Esophagus (tissue), 2 donors: ENCODE measurements around the gene CENPM. TPM values are rescaled to one million over a fixed set of nuclear protein-coding genes. Genes with fewer than 3 reads are reported as not detected.
A peak's percentile ranks its signal among the peaks of the same experiment; 100 is the strongest.

Experiments
- H3K27ac ChIP-seq, 2 donors: one replicate each; pipeline ENCODE4 v1.5.1; 2013; ENCODE audit warnings: low read depth in 2 of 2, mild to moderate bottlenecking in 2 of 2, inconsistent platforms in 1 of 2, low read length in 1 of 2, moderate library complexity in 1 of 2
- H3K27me3 ChIP-seq, 2 donors: one replicate each; pipeline ENCODE4 v1.6.1; 2013; ENCODE audit warnings: low read length in 2 of 2, control low read depth in 1 of 2, mild to moderate bottlenecking in 1 of 2; ENCODE audit not compliant: insufficient read depth in 2 of 2, control insufficient read depth in 1 of 2
- H3K36me3 ChIP-seq, 2 donors: one replicate each; pipeline ENCODE4 v1.6.1; 2013; ENCODE audit warnings: low read length in 1 of 2; ENCODE audit not compliant: control insufficient read depth in 2 of 2, insufficient read depth in 2 of 2
- H3K4me1 ChIP-seq, 2 donors: one replicate each; pipeline ENCODE4 v1.6.1; 2013; ENCODE audit warnings: low read length in 1 of 2; ENCODE audit not compliant: control insufficient read depth in 2 of 2, insufficient read depth in 2 of 2
- H3K4me3 ChIP-seq, 2 donors: one replicate each; pipeline ENCODE4 v1.5.1; 2013; ENCODE audit warnings: low read length in 2 of 2, mild to moderate bottlenecking in 2 of 2, low read depth in 1 of 2, moderate library complexity in 1 of 2
- H3K9me3 ChIP-seq, 2 donors: one replicate each; pipeline ENCODE4 v1.6.1; 2013; ENCODE audit warnings: mild to moderate bottlenecking in 2 of 2, low read depth in 1 of 2, low read length in 1 of 2, moderate library complexity in 1 of 2; ENCODE audit not compliant: control insufficient read depth in 2 of 2, insufficient read depth in 1 of 2
- WGBS, 2 donors: extraction: QIAGEN DNeasy Blood & Tissue Kit; methylation state at CpG; one replicate each; pipeline ENCODE4 v1.1.7; 2013; 5-methylcytosine and 5-hydroxymethylcytosine counted together
- polyA plus RNA-seq, 2 donors: library from polyadenylated mRNA; stranded (reverse); fragments of 200-250 nt; gene quantifications; one replicate each; pipeline ENCODE4 v1.2.3, GENCODE V29; 2013
- donor health status: healthy with polysubstance abuse.
- donor health status: Bipolar disorder and iron deficiency.

Gene CENPM
- polyA plus RNA-seq, 2 donors: 16.5 to 18.8 TPM

DNA sequence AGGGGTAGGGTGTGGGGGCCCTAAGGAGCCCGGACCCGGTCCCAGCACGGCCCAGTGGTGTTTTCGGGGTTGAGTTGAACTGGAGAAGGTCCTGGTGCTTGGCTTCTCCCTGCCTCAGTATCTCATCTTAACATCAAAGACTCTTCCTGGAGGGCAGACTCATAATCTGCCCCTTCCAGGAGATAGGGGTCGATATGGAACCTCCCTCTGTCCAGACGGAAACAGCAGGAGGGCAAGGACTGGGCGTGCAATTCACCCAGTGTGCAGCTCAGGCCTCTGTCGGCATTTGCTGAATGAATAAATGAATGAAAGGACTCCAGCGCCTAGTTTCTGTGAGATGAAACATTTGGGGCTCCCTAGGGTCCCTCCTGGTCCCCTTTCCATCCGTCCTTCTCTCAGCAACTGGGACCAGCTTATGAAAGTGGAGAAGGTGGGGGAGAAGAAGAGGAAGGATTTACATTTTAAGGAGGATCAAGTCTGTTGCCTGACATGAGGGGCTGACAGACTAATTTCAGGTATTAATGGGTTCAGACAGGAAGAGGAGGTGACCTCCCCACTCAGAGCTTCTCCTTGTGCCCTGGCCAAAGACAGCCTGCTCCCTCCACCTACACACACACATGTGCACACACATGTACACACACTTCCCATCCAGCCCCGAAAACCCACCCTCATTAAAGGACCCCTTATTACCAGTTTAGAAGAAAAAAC lies 31.0 kb downstream of the CENPM start:
- Histone ChIP-seq H3K9me3 (no peaks in the 10 kb centered on the region), H3K27ac (no peak overlapping the region), H3K4me1 (peaks cover 5 to 11% of the 10 kb centered on the region in 2 donors), H3K27me3 (peaks cover 9 to 26% of the 10 kb centered on the region in 2 donors), H3K4me3 (no peak overlapping the region), H3K36me3 (no peaks in the 10 kb centered on the region)
- WGBS, 2 donors: 56 to 65% methylated on average over 11 of the region's 11 CpGs

DNA sequence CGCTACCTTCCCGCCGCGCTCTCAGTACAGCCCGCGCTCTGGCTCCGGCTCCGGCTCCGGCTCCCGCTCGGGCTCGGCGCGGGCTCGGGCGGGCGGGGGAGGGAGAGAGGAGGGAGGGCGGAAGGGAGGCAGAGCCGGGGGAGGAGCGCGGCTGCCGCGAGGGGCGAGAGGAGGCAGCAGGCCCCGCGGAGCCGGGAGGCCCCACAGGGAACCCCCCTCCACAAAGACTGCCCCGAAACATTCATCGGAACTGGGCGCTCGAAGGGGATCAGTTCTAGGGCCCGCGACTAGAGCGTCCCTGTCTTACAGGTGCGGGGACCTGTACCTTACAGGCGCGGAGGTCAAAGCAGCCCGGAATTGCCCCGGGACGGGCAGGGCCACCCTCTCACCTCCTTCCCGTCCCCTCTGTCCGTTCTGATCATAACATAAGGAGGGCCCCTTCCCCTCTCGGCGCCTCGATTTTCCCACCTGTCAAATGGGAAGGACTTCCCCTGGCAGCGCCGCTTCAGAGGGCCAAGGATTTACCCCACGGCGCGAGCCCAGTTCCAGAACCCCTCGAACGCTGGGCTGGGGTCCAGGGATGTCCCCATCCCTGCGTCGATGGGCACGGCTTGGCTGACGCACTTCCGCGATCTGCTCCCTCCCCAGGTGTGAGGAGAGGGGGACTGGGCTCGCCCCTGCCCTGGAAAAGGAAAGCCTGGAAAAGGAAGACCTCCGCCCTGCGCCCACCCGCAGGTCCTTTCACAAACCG lies 31.7 kb downstream of the CENPM start, which contains the start of gene SHISA8:
SHISA8 (minus strand) TSS at position 40 of the 751 bp plus-strand sequence. CDS start 407 bp downstream, outside the sequence.
- peaks cover 6 to 17% of the 10 kb centered on the region in 2 donors for H3K4me1 ChIP-seq
- H3K4me3 ChIP-seq: peak within 1 kb of the TSS; percentile 21 to 46
- H3K9me3 ChIP-seq: no peaks in the 10 kb centered on the region

DNA sequence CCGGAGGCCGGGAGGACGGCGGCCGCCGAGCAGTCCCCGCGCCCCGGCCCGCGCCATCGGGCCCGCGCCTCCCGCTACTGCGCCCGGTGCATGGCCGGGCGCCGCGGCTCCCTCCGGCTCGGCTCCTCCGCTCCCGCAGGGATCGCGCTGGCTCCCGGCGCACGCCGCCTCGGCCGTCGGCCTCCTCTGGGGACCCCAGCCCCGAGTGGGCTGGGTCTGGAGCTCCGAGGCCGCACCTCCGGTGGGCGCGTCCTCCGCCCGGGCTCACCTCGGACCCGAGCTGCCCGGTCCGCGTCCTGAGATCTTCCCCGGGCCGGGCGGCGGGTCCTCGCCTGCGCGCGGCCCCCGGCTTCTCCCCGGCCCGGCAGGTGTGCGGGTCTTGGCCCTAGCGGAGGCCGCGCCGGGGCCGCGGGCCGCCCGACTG lies 32.3 kb downstream of the CENPM start:
- 0 to 1% methylated on average over 45 to 67 of the region's 67 CpGs for WGBS, 2 donors
- H3K27me3 ChIP-seq: peaks cover 9 to 31% of the 10 kb centered on the region in 2 donors
- peak overlapping the region; percentile 14 to 46 for H3K4me3 ChIP-seq
- H3K36me3 ChIP-seq: no peaks in the 10 kb centered on the region
- peaks cover 7 to 16% of the 10 kb centered on the region in 2 donors for H3K4me1 ChIP-seq
- no peaks in the 10 kb centered on the region for H3K9me3 ChIP-seq
- no peak overlapping the region for H3K27ac ChIP-seq

More for the DNA sequence above, 31.7 kb downstream of the CENPM start, which contains the start of gene SHISA8:
- 10 to 12% methylated on average over 45 to 63 of the region's 63 CpGs for WGBS, 2 donors
- Histone ChIP-seq H3K27ac (no peak within 1 kb of the TSS), H3K36me3 (no peaks in the 10 kb centered on the region), H3K27me3 (peaks cover 9 to 26% of the 10 kb centered on the region in 2 donors)

DNA sequence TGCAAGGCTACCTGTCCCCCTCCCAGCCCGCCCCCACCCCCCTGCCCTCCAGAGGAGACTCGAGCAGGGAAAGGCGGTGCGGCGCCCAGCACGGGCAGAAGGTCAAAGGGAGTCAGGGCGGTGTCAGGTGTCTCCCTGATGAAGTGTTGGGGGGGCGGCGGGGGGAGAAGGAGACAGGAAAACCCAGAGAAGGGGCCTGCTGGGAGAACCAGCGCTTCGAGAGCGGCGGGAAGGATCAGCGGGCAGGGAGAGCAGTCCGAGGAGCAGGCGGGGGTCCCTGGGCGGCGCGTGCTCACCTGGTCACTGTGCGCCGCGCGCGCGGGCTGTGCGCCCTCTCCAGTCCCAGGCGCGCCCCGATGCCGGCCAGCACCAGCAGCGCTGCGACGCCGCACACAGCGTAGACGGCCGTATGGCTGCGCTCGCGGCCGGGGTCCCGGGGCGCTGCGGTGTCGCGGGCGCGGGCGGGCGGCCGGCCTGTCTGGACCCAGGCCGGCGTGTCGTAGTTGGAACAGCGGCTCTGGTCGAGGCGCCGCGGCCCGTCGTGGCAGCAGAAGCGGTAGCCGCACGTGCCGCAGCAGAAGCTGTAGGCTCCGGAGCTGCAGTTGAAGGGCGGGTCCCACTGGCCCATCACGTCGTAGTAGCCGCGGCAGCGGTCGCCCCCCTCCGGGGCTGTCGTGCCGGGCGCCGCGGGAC lies 33.0 kb downstream of the CENPM start:
- Histone ChIP-seq H3K27ac (no peak overlapping the region), H3K4me3 (peak overlapping the region in 1 of 2 donors; percentile 46), H3K4me1 (peaks cover 7 to 13% of the 10 kb centered on the region in 2 donors), H3K9me3 (no peaks in the 10 kb centered on the region), H3K27me3 (peaks cover 9 to 31% of the 10 kb centered on the region in 2 donors), H3K36me3 (no peaks in the 10 kb centered on the region)
- 2 to 5% methylated on average over 59 to 79 of the region's 79 CpGs for WGBS, 2 donors

DNA sequence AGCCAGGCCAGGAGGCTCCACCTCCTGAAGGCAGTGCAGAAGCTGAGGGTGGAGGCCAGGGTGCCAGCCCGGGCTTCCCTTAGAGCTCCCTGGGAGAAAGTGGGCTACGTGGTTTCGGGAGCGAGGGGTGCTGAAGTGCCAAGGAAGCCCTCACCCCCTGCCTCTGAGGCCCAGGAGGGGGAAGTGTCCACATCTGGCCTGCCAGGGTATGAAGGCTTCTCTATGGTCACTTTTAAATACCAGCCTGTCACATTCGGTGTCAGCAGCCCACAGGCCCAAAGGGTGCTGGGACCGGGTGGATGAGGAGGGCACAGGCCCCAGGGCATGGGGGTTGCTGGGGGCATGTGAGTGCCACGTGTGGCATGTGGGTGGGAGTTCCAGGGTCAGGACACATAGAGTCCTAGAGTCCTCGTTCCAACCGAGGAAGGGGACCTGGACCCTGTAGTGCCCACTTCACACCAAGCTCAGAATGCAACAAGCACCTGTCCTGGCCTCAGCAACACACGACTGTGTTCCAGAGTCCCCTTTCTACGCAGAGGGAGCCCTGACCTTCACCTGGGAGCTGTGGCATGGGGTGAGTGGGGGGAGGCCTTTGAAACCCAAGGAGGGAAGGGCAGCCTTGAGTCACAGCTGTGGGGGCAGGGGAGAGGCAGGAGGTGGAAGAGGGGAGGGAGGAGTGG lies 33.8 kb downstream of the CENPM start:
- Histone ChIP-seq H3K36me3 (no peaks in the 10 kb centered on the region), H3K27ac (no peak overlapping the region), H3K4me3 (no peak overlapping the region), H3K4me1 (peaks cover 7 to 13% of the 10 kb centered on the region in 2 donors), H3K9me3 (no peaks in the 10 kb centered on the region), H3K27me3 (peaks cover 9 to 31% of the 10 kb centered on the region in 2 donors)
- 69 to 74% methylated on average over 11 of the region's 11 CpGs for WGBS, 2 donors

DNA sequence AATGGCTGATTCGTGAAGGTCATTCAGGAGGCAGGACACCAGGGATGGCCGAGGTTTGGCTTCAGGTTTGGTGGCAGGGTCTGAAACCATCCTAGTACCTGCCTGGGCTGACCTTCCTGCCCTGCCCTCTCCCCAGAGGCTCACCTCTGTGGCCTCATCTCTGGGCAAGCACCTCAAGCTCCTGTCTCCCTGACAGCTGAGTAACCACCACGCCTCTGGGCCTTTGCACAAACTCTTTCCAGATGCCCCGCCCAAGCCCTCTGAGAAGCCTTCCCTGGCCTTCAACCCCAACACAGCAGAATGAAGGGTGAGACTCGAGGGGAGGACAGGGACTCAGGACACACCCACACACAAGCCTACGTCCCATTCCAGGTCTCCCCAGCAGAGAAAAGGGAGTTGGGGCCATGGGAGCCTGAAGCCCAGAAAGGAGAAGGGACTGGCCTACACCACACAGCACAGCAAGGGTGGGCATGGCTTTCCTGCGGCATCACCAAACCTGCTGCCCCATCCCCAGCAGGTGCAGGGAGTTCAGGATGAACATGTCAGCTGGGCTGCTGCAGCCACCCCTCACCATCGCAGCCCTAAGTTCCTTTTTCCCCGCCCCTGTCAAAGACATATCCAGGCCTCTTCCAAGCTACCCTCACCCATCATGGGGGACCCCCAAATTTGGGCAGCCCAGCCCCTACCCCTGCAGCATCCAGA lies 34.5 kb downstream of the CENPM start:
- Histone ChIP-seq H3K27ac (no peak overlapping the region), H3K27me3 (peaks cover 9 to 31% of the 10 kb centered on the region in 2 donors), H3K4me1 (peaks cover 7 to 13% of the 10 kb centered on the region in 2 donors), H3K9me3 (no peaks in the 10 kb centered on the region), H3K4me3 (no peak overlapping the region), H3K36me3 (peaks cover 0 to 6% of the 10 kb centered on the region in 2 donors)
- WGBS, 2 donors: 70 to 81% methylated on average over 9 of the region's 9 CpGs

DNA sequence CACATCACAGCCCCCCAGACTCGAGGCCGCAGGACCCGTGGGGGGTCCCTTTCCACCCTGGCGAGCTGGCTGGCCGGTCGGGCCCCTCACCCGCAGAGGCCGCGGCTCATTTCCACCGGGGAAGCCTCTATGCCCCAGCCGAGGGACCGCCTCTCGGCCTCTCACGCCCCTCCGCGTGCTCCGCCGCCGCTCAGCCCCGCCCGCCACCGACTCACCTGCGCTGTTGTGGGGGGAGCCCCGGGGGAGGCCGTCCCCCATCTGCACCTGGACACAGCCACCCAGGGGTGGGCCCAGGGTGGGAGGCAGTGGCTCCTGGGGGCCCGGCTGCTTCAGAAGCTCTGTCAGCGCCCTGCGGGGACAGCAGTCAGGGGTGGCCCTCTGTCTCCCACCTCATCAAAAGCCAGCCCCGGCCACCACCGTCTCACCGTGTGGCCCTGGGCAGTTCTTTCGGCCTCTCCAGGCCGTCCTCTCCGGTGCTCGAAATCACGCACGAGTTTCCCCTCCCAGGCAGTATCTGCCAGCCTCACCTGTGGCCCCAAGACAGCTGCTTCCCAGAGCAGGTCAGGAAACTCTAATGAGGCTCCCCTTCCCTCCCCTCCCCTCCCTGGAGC lies 35.8 kb downstream of the CENPM start:
- WGBS, 2 donors: 11% methylated on average over 32 to 37 of the region's 37 CpGs

More for the DNA sequence above, 35.8 kb downstream of the CENPM start:
- no peaks in the 10 kb centered on the region for H3K9me3 ChIP-seq
- no peak overlapping the region for H3K27ac ChIP-seq
- peak overlapping the region in 1 of 2 donors; percentile 26 for H3K4me3 ChIP-seq
- peaks cover 7 to 13% of the 10 kb centered on the region in 2 donors for H3K4me1 ChIP-seq
- peaks cover 9 to 31% of the 10 kb centered on the region in 2 donors for H3K27me3 ChIP-seq
- peaks cover 0 to 13% of the 10 kb centered on the region in 2 donors for H3K36me3 ChIP-seq
